B cell (primary cell): Measurements from ENCODE around the gene DDX20. TPM values are rescaled to one million over a fixed set of nuclear protein-coding genes. Genes with fewer than 3 reads are reported as not detected.

Source experiments
- ATAC-seq: fragments of 200-7000 bp; cut with Tn5 transposase; one replicate; pipeline ENCODE4 v1.10.0; 2021; ENCODE audit warnings: low read depth, mild to moderate bottlenecking, moderate number of reproducible peaks, moderate library complexity
- CTCF ChIA-PET: fragments of 350-600 bp; sonication (Branson Sonifier 250); formaldehyde crosslinking; loops from one replicate; lab custom pipeline; 2021; ENCODE audit warnings: antibody characterized with exemption, inconsistent platforms; lab: Charles Lee
- POLR2A ChIA-PET: fragments of 350-600 bp; sonication (Branson Sonifier 250); formaldehyde crosslinking; loops from one replicate; lab custom pipeline; 2021; ENCODE audit warnings: antibody characterized with exemption; lab: Charles Lee
- DNase-seq: peaks from one replicate; pipeline ENCODE4 v3.0.0; 2013
- H2AFZ ChIP-seq: 2 replicates; pipeline ENCODE4 v1.6.1; 2012; ENCODE audit warnings: mild to moderate bottlenecking, low read depth, low read length; ENCODE audit not compliant: insufficient read depth, poor library complexity, severe bottlenecking
- H3K27ac ChIP-seq, 2 donors: 1 replicate in 1 of 2; 2 replicates in 1 of 2; pipeline ENCODE4 v1.5.1; 2012 to 2013; ENCODE audit warnings: low read length in 2 of 2, mild to moderate bottlenecking in 2 of 2, moderate library complexity in 1 of 2
- H3K27me3 ChIP-seq, 4 experiments: fragments of 200-600 bp in 1 of 4; sonication (generic) in 1 of 4; replicated peaks in 1 of 4; 1 replicate in 2 of 4; 2 replicates in 2 of 4; pipeline versions ENCODE4 v1.6.1 to v1.7.0; 2013 to 2016; ENCODE audit warnings: low read length in 3 of 4, mild to moderate bottlenecking in 2 of 4, mixed read lengths in 1 of 4, moderate library complexity in 1 of 4; ENCODE audit not compliant: insufficient read depth in 4 of 4, control insufficient read depth in 3 of 4; ENCODE audit errors: control extremely low read depth in 1 of 4
- H3K36me3 ChIP-seq, 2 experiments: replicated peaks in 1 of 2; 1 replicate in 1 of 2; 2 replicates in 1 of 2; pipeline versions ENCODE4 v1.6.1 to v1.7.1; 2013; ENCODE audit warnings: low read length in 1 of 2; ENCODE audit not compliant: insufficient read depth in 2 of 2, control insufficient read depth in 1 of 2; ENCODE audit errors: control extremely low read depth in 1 of 2, extremely low read depth in 1 of 2
- H3K4me1 ChIP-seq, 2 donors: fragments of 200-600 bp in 1 of 2; sonication (generic) in 1 of 2; 1 replicate in 1 of 2; 2 replicates in 1 of 2; pipeline versions ENCODE4 v1.5.1 to v1.6.1; 2013 to 2017; ENCODE audit warnings: low read length in 2 of 2; ENCODE audit not compliant: control insufficient read depth in 2 of 2, insufficient read depth in 2 of 2
- H3K4me2 ChIP-seq: replicated peaks from 2 replicates; pipeline ENCODE3; 2012; ENCODE audit warnings: mild to moderate bottlenecking, low read depth, low read length; ENCODE audit not compliant: poor library complexity, severe bottlenecking
- H3K4me3 ChIP-seq, 5 experiments: fragments of 200-600 bp in 1 of 5; sonication (generic) in 1 of 5; 1 replicate in 3 of 5; 2 replicates in 2 of 5; pipeline versions ENCODE4 v1.5.1 to v1.7.0; 2011 to 2016; ENCODE audit warnings: low read length in 4 of 5, mild to moderate bottlenecking in 4 of 5, low read depth in 2 of 5, control low read depth in 1 of 5, moderate library complexity in 1 of 5; ENCODE audit not compliant: insufficient read depth in 1 of 5; ENCODE audit errors: control extremely low read depth in 1 of 5, extremely low read depth in 1 of 5
- H3K79me2 ChIP-seq: fragments of 200-600 bp; sonication (generic); one replicate; pipeline ENCODE4 v1.6.0; 2016; ENCODE audit warnings: low read length; ENCODE audit not compliant: control insufficient read depth, insufficient read depth
- H3K9ac ChIP-seq: fragments of 200-600 bp; sonication (generic); 2 replicates; pipeline ENCODE4 v1.6.1; 2017; ENCODE audit warnings: mild to moderate bottlenecking, low read length, moderate library complexity
- H3K9me3 ChIP-seq, 3 donors: one replicate each; pipeline versions ENCODE4 v1.6.1 to v1.7.1; 2013; ENCODE audit warnings: low read length in 2 of 3; ENCODE audit not compliant: control insufficient read depth in 2 of 3, insufficient read depth in 1 of 3; ENCODE audit errors: control extremely low read depth in 1 of 3
- H4K20me1 ChIP-seq: 2 replicates; pipeline ENCODE4 v1.6.0; 2012; ENCODE audit warnings: mild to moderate bottlenecking, low read length; ENCODE audit not compliant: insufficient read depth, control insufficient read depth, poor library complexity, severe bottlenecking
- H3K27ac Mint-ChIP-seq: one replicate; pipeline ENCODE4 v1.8.0; 2021; ENCODE audit warnings: mixed read lengths
- H3K27me3 Mint-ChIP-seq: one replicate; pipeline ENCODE4 v1.8.0; 2021; ENCODE audit warnings: mixed read lengths
- H3K4me1 Mint-ChIP-seq: one replicate; pipeline ENCODE4 v1.8.0; 2021; ENCODE audit warnings: mixed read lengths
- H3K4me3 Mint-ChIP-seq: one replicate; pipeline ENCODE4 v1.8.0; 2021; ENCODE audit warnings: mixed read lengths
- H3K9me3 Mint-ChIP-seq: one replicate; pipeline ENCODE4 v1.8.0; 2022; ENCODE audit warnings: mixed read lengths; ENCODE audit not compliant: insufficient read depth
- EZH2 ChIP-seq: IDR thresholded peaks from 2 replicates; pipeline ENCODE4 v1.6.1; 2012; ENCODE audit warnings: borderline replicate concordance, low read depth, mild to moderate bottlenecking, moderate library complexity, low read length; ENCODE audit not compliant: insufficient read depth, poor library complexity, severe bottlenecking
- WGBS: methylation state at CpG from one replicate; pipeline ENCODE4 v1.1.5; 2013; ENCODE audit warnings: missing lambda C conversion rate; ENCODE audit not compliant: insufficient coverage; 5-methylcytosine and 5-hydroxymethylcytosine counted together
- intact Hi-C: fragments of 100-400 bp; cut with micrococcal nuclease; formaldehyde crosslinking; loops from one replicate; pipeline ENCODE4 v1.10.0; 2022
- polyA plus RNA-seq: library from polyadenylated mRNA; depleted of rRNA; stranded (reverse); fragments of >200 nt; gene quantifications from 2 replicates; pipeline ENCODE4 v1.2.3, GENCODE V29; 2012
- total RNA-seq, 2 donors: library from RNA; stranded (reverse); fragments of 120-200 nt in 1 of 2; gene quantifications; 1 replicate in 1 of 2; 2 replicates in 1 of 2; pipeline versions ENCODE4 v1.2.3 to v1.2.4, GENCODE V29; 2013 to 2022
- TF ChIP-seq, protein P1 (sequence below): fragments of 200-600 bp; IDR thresholded peaks from one replicate; pipeline ENCODE4 v1.8.0; 2022; ENCODE audit warnings: antibody characterized with exemption, mild to moderate bottlenecking

Gene DDX20
- total and polyA plus RNA-seq, 2 donors (not counting 1 experiment from before 2014, with no cell fraction given) = 5.7 to 24.6 TPM

DNA sequence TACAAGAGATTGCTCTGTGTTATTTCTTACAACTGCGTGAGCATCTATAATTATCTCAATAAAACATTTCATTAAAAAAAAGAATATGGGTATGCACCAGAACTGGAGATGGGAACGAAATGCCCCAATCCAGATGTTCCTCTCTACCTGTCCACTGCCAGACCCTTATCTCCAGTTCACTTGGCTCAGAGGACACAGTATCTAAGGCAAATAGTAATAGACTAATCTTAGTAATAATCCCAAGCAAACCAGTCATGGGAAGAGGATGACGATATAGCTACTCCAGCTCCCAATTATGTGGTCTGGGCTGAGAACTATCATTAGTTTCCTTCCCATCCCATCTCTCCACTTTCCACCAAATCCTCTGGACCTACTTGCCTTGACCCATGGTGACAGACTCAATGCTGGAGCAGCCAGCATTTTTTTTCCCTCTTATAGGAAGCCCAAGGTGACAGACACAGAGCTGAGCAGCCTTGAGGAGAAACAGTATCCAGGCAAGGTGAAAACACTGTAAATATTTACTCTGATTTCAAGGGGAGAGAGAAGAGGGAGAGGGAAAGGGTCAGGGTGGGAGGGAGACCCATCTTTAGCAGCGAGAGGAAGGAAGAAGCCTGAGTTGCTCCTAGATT is 28.7 kb downstream of the DDX20 start:
- POLR2A ChIA-PET = no interaction called here
- Histone ChIP-seq H3K4me3 (no peak overlapping the region), H3K36me3 (no peaks in the 10 kb centered on the region), H4K20me1 (no peaks in the 10 kb centered on the region), H3K27ac (no peak overlapping the region), H3K27me3 (peaks cover 0 to 14% (median 0%) of the 10 kb centered on the region in 4 experiments), H3K4me2 (no peak overlapping the region), H2AFZ (no peak overlapping the region), H3K79me2 (no peaks in the 10 kb centered on the region), H3K9me3 (no peaks in the 10 kb centered on the region), H3K4me1 (peaks cover 0 to under 1% of the 10 kb centered on the region in 2 donors), H3K9ac (no peak overlapping the region)
- TF ChIP-seq, protein P1, sequence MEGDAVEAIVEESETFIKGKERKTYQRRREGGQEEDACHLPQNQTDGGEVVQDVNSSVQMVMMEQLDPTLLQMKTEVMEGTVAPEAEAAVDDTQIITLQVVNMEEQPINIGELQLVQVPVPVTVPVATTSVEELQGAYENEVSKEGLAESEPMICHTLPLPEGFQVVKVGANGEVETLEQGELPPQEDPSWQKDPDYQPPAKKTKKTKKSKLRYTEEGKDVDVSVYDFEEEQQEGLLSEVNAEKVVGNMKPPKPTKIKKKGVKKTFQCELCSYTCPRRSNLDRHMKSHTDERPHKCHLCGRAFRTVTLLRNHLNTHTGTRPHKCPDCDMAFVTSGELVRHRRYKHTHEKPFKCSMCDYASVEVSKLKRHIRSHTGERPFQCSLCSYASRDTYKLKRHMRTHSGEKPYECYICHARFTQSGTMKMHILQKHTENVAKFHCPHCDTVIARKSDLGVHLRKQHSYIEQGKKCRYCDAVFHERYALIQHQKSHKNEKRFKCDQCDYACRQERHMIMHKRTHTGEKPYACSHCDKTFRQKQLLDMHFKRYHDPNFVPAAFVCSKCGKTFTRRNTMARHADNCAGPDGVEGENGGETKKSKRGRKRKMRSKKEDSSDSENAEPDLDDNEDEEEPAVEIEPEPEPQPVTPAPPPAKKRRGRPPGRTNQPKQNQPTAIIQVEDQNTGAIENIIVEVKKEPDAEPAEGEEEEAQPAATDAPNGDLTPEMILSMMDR = no peak
- TF ChIP-seq EZH2 = no peak
- no peak overlapping the region for H3K27ac Mint-ChIP-seq
- no peaks in the 10 kb centered on the region for H3K4me1 Mint-ChIP-seq
- ATAC-seq (no peak), DNase-seq (no peak)
- H3K4me3 Mint-ChIP-seq = no peak overlapping the region
- CTCF ChIA-PET = no interaction called here
- 72% methylated on average over 2 of the region's 4 CpGs for WGBS
- intact Hi-C loops = no loop called here
- H3K27me3 Mint-ChIP-seq = peaks cover 28% of the 10 kb centered on the region
- no peaks in the 10 kb centered on the region for H3K9me3 Mint-ChIP-seq

- H2AFZ ChIP-seq = no peak overlapping the region
- H3K27me3 ChIP-seq = peaks cover 0 to 22% (median 5%) of the 10 kb centered on the region in 4 experiments
- H3K4me3 ChIP-seq = no peak overlapping the region
- no peak overlapping the region for H3K27ac ChIP-seq
- POLR2A ChIA-PET = no interaction called here
- Mint-ChIP-seq H3K9me3 (no peaks in the 10 kb centered on the region), H3K27me3 (peaks cover 36% of the 10 kb centered on the region), H3K4me1 (peaks cover 12% of the 10 kb centered on the region), H3K4me3 (no peak overlapping the region), H3K27ac (no peak overlapping the region)
- H3K4me2 ChIP-seq = no peak overlapping the region
- TF ChIP-seq, protein P1 = no peak
- TF ChIP-seq EZH2 = no peak
- H3K36me3 ChIP-seq = no peaks in the 10 kb centered on the region
- CTCF ChIA-PET = no interaction called here
- no peaks in the 10 kb centered on the region for H3K9me3 ChIP-seq
- intact Hi-C loops = no loop called here
- no peak for ATAC-seq
- no peaks in the 10 kb centered on the region for H3K79me2 ChIP-seq
- H3K9ac ChIP-seq = no peak overlapping the region
- no peaks in the 10 kb centered on the region for H4K20me1 ChIP-seq
- no peak for DNase-seq
- H3K4me1 ChIP-seq = peaks cover 7 to 15% of the 10 kb centered on the region in 2 donors
- 95% methylated on average over 8 of the region's 9 CpGs for WGBS
These were observed 31.0 kb downstream of the DDX20 start for GRCh38 chr1:111786669-111787207.
